GM18951 (cell line): ENCODE results near the gene MAP4K1.
"Not testable (repeated sequence)": the region's sequence is repeated elsewhere in the genome, so short reads cannot be mapped to it uniquely, and the experiment has no call there.

ENCODE experiments used
- POLR2A ChIP-seq: IDR thresholded peaks from 4 replicates; pipeline ENCODE4 v1.6.1; 2011; ENCODE audit warnings: mild to moderate bottlenecking; ENCODE audit not compliant: insufficient read length, insufficient read depth; ENCODE audit errors: extremely low read depth
- in situ Hi-C: fragments of 300-500 bp; cut with MboI; formaldehyde crosslinking; loops from one replicate; pipeline ENCODE4 v1.12.0; 2022; ENCODE audit warnings: low sequenced_read_pairs, mixed read lengths, inconsistent platforms; ENCODE audit not compliant: unreplicated experiment

Gene MAP4K1

GRCh38 chr19:38561658-38562057 is 56.1 kb downstream of the MAP4K1 start:
- TF ChIP-seq POLR2A = no peak
- in situ Hi-C loops = no loop called here

- no peak for TF ChIP-seq POLR2A
These were observed 56.6 kb downstream of the MAP4K1 start for GRCh38 chr19:38561053-38561606.

GRCh38 chr19:38559428-38560401 is 58.0 kb downstream of the MAP4K1 start:
- in situ Hi-C loops = no loop called here
- no peak for TF ChIP-seq POLR2A

More at GRCh38 chr19:38561053-38561606, 56.6 kb downstream of the MAP4K1 start:
- in situ Hi-C loops = no loop called here

- in situ Hi-C loops = not testable (repeated sequence)
These were observed 58.8 kb downstream of the MAP4K1 start for GRCh38 chr19:38558933-38559332.

GRCh38 chr19:38557205-38557799 is 60.5 kb downstream of the MAP4K1 start:
- TF ChIP-seq POLR2A = no peak
- in situ Hi-C loops = no loop called here

- TF ChIP-seq POLR2A = no peak
- in situ Hi-C loops = no loop called here
These were observed 61.1 kb downstream of the MAP4K1 start for GRCh38 chr19:38556521-38557174.

- in situ Hi-C loops = no loop called here
- TF ChIP-seq POLR2A = no peak
These were observed 62.6 kb downstream of the MAP4K1 start for GRCh38 chr19:38555200-38555599.

- no peak for TF ChIP-seq POLR2A
- in situ Hi-C loops = no loop called here
These were observed 63.0 kb downstream of the MAP4K1 start for GRCh38 chr19:38554676-38555141.

- in situ Hi-C loops = not testable (repeated sequence)
These were observed 64.5 kb downstream of the MAP4K1 start for GRCh38 chr19:38553239-38553638.

- TF ChIP-seq POLR2A = no peak
- in situ Hi-C loops = no loop called here
These were observed 66.3 kb downstream of the MAP4K1 start for GRCh38 chr19:38551450-38551813.

GRCh38 chr19:38550376-38550775 is 67.4 kb downstream of the MAP4K1 start:
- in situ Hi-C loops = no loop called here
- no peak for TF ChIP-seq POLR2A

GRCh38 chr19:38549942-38550341 is 67.8 kb downstream of the MAP4K1 start:
- no peak for TF ChIP-seq POLR2A
- in situ Hi-C loops = loop anchor here (5.0 to 10.0 kb wide), 2 partner anchors 82 to 385 kb away; partner anchors contain the start of genes MRPS12 and SARS2

GRCh38 chr19:38549061-38549460 is 68.7 kb downstream of the MAP4K1 start:
- in situ Hi-C loops = loop anchor here (5.0 to 10.0 kb wide), 2 partner anchors 83 to 386 kb away; partner anchors contain the start of genes MRPS12 and SARS2

More at GRCh38 chr19:38549061-38549460, 68.7 kb downstream of the MAP4K1 start:
- TF ChIP-seq POLR2A = no peak
